ENCODE data around the gene SMARCA1.

Gene SMARCA1

GRCh38 chrX:129525896-129526295 lies 2.6 kb upstream of the SMARCA1 start:
- no peak for DNase-seq

GRCh38 chrX:129525162-129525561 lies 1.9 kb upstream of the SMARCA1 start:
- DNase-seq, result no peak

DNA sequence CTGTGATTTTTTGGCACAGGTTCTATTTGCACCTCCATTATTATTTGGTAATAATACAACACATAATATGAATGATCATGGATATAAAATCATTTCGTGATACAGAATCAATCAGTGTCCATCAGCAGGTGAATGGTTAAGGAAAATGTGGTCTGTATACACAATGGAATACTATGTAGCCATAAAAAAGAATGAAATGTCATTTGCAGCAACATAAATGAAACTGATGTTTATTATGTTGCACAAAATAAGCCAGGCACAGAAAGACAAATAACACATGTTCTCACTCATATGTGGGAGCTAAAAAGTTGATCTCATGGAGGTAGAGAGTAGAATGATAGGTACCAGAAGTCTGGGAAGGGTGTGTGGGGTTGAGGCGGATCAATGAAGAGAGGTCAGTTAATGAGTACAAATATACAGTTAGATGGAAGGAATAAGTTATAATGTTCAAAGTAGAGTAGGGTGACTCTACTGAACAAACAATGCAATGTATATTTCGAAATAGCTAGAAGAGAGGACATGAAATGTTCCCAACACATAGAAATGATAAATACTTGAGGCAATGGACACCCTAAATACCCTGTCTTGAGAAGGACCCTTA lies 1.1 kb upstream of the SMARCA1 start:
- DNase-seq, result no peak

DNA sequence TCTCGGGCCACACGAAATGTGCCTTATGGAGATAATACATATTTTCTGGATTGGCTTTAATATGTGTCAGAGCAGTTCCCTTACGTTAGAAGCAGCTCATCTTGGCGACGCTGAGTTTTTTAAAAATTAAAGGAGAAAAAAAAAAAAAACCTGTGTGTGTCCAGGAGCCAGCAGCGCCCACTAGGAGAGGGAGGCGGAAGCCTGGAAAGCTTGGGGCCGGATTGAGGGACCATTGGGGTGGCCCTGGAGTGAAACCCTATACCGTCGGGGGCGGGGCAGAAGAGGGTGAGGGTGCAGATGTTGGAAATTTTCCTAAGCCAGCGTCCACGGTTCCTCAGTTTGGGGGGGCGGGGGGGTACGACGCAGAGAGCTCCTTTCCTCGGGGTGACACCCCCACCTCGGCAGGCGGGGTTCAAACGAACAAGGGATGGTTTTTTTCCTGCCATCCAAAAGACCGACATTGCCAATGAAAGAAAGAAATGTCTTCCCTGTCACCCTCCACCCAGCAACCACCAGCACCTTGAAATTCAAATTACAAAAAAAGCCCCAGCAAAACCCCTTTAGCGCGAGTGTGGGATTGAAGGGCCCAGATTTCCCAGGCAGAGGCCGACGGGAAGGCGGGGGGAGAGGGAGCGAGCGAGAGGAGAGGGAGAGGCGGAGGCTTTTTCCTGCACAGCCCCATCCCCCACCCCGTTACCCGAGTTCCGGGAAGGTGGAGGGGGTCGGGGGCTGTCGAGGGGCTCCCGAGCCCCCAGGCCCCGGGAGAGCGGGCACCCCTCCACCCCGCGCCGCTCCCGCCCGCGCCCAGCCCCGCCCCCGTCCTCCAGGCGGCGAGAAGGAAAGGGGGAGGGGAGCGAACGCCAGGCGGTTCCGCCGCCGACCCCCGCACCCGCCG lies 859 bp downstream of the SMARCA1 start:
- no peak for DNase-seq

DNA sequence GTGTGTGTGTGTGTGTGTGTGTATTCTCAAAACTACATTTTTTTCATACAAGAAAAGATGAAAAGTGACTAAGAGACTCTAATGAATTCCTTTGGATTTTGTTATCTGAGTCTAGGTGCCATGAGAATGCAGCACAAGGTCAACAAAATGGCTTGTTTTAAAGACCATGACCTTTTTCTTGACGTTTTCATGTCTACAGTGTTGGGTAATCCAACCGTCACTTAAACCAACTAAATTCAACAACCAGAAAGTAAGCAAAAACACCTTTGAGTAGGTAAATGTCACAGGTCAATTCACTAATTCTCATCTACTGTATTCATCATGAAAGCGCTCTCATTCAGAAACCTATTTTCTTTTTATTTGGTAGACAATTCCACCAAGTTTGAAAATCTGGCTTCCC lies 3.1 kb downstream of the SMARCA1 start:
- no peak for DNase-seq

GRCh38 chrX:129516402-129516801 lies 6.9 kb downstream of the SMARCA1 start:
- no peak for DNase-seq

DNA sequence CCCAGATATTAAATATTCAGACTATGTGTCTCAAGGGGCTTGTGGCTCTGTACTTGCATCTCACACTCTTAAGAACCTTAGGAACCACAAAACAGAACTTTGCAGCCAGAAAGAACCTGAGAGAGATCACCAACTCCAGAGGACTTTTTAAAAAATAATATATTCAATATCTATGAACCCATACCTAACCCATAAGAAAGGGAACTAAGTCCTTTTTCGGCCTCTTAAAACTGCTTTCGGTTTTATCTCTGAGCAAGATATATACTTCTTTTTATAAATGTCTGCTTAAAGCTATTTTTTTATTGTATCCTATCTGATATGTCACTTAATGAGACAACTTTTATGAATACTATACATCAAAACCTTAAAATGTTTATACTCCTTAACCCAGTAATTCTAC lies 10.9 kb downstream of the SMARCA1 start:
- no peak for DNase-seq

DNA sequence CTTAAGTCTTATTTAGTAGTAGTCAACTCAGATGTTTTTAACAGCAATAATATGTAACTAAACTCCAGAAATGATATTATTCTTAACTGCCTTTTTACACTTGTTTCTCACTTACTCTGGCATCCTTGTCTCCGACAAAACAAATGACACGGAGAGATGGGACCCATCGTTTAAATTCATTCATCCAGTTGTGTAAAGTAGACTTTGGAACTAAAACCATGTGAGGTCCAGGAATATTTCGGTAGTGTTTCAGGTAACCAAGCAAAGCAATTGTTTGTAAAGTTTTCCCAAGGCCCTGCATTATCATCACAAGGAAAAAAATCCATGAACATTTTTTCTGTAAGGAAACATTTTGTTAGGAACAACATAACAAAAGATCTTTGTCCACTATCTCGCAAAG lies 11.6 kb downstream of the SMARCA1 start:
- DNase-seq, result no peak

DNA sequence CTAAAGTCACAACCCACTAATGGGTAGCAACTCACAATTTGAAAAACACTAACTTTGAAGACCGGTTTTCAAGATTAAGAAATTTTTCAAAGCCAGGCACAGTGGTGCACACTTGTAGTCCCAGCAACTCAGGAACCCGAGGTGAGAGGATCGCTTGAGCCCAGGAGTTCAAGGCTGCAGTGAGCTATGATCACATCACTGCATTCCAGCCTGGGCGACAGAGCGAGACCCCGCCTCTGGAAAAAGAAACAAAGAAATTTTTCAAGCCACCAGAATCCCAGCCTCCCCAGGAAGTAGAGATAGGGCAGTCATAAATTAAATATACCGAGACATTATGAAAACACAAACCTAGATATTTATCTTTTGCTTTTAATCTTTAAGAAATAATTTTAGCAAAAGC lies 13.0 kb downstream of the SMARCA1 start:
- DNase-seq, result no peak

DNA sequence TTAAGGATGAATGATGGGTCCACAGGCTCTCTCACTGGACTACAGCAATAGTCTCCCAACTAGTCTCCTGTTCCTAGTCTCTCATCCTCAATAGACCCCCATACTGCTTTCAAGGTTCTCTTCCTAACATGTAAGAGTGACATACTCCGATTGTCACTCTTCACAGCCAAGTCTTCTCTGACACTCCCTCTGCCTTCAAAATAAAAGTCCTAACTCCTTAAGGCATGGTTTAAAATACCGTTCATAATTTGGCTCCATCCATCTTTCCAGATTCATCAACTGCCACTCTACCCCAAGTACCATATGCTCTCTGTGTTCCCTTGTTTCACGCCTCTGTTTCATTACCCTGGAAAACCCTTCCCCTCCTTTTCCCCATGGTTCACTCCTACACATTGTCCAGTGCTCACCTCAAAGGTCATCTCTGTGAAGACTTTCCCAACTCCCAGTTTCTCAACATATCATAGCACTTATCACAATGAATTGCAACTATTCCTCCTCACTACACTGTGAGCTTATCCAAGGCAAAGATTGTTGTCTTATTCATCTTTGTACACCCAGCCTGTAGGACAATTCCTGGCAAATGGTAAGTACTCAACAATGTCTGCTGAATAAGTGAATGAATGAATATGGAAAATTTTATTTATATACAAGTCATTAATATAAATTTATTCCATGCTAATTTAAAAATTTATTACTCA lies 26.0 kb downstream of the SMARCA1 start:
- no peak for DNase-seq

DNA sequence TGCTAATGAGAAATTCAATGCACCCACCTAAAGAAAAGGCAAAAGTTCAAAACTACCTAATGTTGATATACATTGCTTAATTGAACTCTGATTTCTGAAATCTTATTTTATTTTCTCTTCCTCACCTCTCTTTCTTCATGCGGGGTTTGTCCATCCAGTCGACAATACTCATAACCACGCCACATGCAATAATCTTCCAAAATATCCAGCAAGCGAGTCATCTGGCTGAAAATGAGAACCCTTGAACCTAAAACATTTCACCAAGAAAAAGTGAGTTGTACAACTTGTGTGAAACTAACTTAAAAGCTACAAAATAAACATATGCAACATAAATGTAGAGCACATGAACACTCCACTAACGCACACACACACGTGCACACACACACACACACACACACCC lies 26.7 kb downstream of the SMARCA1 start:
- DNase-seq, result no peak

DNA sequence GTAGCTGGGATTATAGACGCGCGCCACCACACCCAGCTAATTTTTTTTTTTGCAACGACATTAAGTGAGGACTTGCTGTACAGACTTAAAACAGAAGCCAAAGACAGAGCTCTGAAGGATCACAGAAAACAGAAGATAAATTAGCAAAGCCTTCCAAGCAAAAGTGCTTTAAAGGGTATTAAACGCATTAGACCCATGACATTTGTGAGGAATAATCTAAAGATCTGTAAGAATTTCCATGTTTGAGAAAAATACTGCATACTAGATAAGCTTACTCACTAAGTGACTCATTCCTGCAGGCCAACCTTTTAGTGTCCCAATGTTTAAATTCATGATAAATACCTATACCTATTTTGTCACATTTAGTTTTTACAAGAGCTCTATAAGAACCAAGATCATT lies 27.4 kb downstream of the SMARCA1 start:
- DNase-seq, result no peak

- no peak for DNase-seq
Measured at GRCh38 chrX:129494887-129495286, 28.4 kb downstream of the SMARCA1 start.

DNA sequence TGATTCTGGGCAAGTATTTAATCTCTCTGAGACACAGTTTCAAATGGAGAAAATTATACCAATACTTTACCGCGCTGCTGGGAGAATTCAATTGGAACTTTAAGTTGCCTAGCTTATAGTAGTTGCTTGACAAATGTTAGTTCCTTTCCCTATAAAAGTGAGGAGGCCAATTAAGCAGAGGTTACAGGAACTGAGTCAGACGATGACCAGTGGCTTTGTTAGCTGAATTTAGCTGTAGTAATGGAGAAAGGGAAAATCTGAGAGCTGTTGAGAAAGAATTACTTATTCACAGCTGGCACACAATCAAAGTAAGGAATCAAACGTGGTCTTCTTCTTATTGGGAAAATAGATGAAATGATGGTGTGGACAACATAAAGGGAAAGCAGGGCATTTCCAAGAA lies 29.6 kb downstream of the SMARCA1 start:
- no peak for DNase-seq

- DNase-seq, result no peak
Measured at GRCh38 chrX:129490330-129490729, 33.0 kb downstream of the SMARCA1 start.

GRCh38 chrX:129488359-129488758 lies 34.9 kb downstream of the SMARCA1 start:
- no peak for DNase-seq

DNA sequence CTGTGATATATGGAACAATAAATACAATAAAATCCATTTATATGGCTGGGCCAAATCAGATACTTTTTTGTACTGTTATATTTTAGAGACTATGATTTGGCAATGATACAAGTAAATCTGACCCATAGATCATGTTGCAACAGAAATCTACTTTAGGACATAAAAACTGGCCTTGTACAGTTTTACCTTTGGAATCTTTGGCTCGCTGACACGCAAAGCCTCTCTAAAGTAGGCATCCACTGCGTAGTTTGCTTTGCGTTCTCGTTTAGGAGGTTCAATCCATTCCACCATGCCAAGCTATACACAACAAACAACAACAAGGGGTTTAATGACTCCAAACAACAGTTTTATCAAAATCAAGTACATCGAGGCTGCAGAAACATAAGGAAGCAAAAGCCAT lies 42.4 kb downstream of the SMARCA1 start:
- no peak for DNase-seq

DNA sequence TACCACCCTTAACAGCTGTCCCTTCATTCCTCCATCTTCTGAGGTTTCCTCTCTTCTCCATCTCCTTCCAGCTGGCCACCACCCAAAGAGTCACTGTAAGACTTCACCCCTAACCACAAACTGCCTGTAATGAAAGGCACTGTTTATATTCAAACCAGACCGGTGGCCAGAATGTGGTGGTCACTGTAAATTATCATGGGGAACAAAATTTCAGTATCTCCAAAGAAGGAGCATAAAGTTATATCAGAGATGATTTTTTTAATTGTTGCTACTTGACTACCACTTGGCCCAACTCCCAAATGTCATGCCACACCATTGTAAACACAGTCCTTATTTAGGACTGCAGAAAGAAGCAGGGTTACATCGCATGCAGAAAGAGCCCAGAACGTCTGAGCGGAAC lies 44.8 kb downstream of the SMARCA1 start:
- DNase-seq, result no peak

DNA sequence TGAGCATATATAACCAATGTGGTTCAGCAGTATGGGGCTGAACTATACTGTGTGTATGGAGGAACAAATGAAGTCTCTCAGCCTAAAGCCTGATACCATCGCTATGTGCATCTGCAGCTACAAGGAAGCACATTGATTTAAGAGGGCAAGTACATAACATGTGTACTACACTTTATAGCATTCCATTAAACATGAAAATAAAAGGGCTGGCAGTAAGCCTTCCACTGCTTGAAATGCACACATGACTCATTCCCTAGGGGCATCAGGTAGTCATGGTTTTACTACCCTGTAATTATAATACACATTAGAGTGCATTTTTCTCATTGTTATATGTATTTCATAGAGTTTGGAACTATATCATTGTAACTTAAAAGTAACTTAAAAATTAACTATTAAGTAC lies 51.2 kb downstream of the SMARCA1 start:
- DNase-seq, result no peak

GRCh38 chrX:129462707-129463106 lies 60.6 kb downstream of the SMARCA1 start:
- no peak for DNase-seq

DNA sequence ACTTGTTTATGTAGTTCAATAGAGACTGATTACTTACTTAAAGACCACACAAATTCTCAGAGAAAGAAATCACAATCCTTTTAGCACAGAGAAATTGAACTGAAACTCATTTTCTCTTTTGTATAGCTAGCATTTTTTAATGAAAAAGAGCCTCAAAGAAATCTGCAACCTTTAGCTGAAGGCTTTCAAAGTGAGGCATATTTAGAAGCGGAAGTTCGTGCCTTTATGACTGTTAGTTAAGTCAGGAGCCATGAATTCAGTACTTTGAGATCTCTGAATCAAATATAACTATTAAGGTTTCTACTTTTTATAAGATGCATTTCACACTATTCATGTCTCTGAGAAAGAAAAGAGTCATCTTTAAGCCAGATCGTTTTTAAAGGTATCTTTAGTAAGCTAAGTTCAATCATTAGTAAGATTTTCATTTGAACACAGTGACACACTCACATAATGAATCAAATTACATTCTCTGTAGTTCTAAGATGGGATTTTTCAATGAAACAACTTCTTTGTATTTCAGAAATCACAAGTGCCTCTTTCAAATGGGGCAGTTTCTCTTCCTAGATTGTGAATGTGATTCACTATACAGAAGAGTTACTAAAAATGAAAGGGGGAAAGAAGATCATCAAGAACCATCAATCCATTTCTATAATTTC lies 61.4 kb downstream of the SMARCA1 start:
- DNase-seq, result no peak

DNA sequence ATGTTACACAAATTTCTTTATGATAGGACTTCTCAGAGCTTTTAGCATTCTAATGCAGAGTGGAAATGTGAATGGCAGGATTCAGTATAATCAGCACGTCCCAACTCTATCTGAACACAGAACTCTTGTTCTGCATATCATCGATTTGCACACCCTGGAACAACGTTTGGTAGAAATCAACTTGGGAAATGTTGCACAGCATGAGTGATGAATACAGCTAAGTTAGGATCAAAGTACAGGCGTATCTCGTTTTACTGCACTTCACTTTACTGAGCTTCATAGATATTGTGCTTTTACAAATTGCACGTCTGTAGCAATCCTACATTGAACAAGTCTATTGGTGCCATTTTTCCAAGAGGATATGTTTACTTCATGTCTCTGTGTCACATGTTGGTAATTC lies 70.8 kb downstream of the SMARCA1 start:
- no peak for DNase-seq

DNA sequence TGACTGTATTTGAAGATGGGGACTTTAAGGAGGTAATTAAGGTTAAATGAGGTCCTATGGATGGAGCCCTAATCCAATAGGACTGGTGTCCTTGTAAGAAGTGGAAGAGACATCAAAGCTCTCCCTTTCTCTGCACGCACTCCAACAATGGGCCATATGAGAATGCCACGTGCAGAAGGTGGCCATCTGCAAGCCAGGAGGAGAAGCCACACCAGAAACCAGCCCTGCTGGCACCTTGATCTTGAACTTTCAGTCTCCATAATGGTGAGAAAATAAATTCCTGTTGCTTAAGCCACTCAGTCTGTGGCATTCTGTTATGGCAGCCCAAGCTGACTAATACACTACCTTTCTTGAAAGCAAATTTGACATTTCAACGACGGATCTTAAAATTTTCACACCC lies 73.2 kb downstream of the SMARCA1 start:
- DNase-seq, result no peak

Measured in effector CD4-positive, alpha-beta T cell (primary cell).